HK-2 (cell line): ENCODE results near the gene SLC6A11.

ENCODE experiments used
- DNase-seq: peaks from one replicate; pipeline ENCODE4 v3.0.0-alpha.2; 2018; ENCODE audit not compliant: unreplicated experiment

Gene SLC6A11

DNA sequence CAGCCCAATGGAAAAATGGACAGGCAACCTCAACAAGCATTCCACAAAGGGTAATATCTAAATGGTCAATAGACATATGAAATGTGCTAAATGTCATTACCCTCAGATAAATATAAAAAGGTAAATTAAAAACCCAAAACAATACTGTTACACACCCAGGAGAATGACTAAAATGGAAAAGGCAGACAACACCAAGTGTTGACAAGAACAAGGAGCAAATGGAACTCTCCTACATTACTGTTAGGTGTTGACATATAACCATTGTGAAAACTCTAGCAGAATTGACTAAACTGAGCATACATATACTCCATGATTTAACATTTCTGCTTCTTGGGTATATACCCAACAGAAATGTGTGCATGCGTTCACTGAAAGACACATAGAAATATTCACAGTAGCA lies 25.3 kb upstream of the SLC6A11 start:
- no peak for DNase-seq

DNA sequence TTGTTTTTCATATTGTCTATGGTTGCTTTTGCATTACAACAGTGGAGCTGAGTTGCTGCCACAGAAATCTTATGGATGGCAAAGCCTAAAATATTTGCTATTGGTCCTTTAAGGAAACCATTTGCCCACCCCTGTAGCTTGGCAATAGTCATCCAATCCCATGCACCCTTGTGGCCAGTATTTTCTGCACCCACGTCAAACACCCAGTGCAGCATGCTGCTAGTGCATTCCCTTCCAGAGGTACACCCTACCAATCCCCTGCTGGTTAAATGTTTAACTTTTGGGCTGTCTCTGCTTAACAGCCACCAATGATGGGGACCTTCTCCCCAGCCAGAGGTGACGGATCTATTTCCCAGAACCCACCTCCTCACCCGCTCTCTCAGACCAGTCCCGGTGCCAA lies 23.8 kb upstream of the SLC6A11 start:
- DNase-seq, result no peak

GRCh38 chr3:10798600-10799367 lies 17.2 kb upstream of the SLC6A11 start:
- DNase-seq, result no peak

DNA sequence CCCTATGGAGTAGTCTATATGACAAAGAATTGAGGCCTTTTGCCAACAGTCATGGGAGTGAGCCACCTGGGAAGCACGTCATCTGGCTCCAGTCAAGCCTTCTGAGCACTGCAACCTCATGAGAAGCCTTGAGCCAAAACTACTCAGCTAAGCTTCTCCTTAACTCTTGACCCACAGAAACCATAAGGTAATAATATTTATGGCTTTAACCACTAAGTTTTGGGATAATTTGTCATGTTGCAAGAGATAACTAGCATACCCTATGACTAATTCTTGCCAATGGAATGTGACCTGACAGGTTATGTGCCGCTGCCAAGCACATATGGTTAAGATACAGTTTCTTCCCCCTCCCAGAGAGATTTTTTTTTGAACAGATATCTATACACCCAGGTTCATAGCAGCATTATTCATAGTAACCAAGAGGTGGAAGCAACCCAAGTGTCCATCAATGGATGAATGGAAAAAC lies 11.8 kb upstream of the SLC6A11 start:
- no peak for DNase-seq

DNA sequence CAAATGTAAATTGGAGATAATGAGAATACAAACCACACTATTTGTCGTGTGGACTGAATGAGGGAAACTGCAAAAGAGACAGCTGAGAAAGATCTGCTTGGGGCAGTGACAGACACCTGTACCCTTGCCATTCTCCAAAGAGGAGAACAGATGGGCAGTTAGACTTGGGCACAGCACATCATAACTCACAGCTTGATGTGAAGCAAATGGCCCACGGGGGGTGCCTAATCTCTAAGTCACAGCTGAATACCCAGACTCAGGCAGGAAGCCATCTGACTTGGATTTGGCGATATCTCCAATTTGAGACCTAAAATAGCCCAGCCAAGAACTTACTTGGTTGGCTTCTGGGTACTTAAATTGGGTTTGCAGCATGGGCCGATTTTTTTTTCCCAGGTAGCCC lies 10.0 kb upstream of the SLC6A11 start:
- no peak for DNase-seq

DNA sequence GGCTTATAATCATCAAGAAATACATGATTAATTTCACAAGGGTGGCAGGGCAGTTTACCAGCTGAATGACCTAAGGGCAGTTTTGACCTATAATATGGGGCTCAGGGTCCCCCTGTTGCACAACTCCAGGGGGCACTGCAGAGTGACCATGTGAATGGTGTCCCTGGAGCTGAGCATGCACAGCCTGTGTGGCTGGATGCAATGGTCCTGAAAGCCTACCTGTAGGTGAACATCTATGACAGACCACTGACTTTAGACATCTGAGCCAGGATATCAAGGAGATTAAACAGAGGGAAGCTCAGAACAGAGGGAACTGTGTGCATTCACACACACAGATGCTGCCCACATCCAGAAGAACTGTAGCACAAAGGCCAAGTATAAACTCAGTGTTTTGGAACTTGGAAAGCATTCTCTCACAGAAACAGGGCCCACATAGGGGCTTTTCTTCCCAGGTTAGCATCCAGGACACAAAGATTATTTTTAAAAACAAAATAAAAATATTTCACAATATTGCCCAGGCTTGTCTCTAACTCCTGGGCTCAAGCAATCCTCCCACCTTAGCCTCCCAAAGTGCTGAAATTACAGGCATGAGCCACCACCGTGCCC lies 7.8 kb upstream of the SLC6A11 start:
- no peak for DNase-seq

- no peak for DNase-seq
Observed at GRCh38 chr3:10808974-10809373, 7.1 kb upstream of the SLC6A11 start.

GRCh38 chr3:10810376-10810775 lies 5.7 kb upstream of the SLC6A11 start:
- no peak for DNase-seq

DNA sequence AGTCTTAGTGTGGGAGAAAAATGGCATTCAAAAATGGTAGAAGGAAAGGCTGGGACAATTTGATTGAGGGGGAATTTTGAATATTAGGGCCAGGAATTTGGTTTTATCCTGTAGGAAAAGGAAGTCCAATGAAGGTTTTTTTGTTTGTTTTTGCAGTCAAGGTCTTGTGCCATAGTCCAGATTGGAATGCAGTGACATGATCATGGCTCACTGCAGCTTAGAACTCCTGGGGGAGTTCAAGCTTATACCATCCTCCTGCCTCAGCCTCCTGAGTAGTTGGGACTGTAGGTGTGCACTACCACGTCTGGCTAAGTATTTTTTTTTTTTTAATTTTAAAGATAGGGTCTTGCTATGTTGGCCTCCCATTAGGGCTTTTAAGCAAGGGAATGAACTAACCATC lies 2.6 kb upstream of the SLC6A11 start:
- DNase-seq, result no peak

GRCh38 chr3:10814623-10815022 lies 1.4 kb upstream of the SLC6A11 start:
- no peak for DNase-seq

GRCh38 chr3:10815487-10815886 lies 541 bp upstream of the SLC6A11 start:
- no peak for DNase-seq

- DNase-seq, result no peak
Observed at GRCh38 chr3:10816863-10817253, 830 bp downstream of the SLC6A11 start.

GRCh38 chr3:10817506-10817905 lies 1.5 kb downstream of the SLC6A11 start:
- DNase-seq, result no peak

DNA sequence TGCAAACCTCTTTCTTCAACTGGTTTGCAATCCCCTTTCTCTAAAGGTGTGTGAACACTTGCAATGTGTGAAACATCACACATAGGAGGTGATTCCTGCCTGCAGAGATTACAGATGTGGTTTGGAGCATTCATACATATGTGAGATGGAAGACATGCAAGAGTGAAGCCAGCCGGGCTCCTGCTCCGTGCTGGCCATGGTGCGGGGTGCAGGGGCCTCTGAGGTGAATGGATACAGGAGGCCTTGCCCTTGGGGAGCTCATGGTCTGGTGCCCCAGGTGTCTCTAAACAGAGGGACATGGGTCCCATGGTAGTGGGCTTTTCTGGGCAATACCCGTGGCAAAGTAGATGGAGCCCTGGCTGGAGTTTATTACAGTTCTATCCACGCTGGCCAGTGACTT lies 6.0 kb downstream of the SLC6A11 start:
- no peak for DNase-seq

DNA sequence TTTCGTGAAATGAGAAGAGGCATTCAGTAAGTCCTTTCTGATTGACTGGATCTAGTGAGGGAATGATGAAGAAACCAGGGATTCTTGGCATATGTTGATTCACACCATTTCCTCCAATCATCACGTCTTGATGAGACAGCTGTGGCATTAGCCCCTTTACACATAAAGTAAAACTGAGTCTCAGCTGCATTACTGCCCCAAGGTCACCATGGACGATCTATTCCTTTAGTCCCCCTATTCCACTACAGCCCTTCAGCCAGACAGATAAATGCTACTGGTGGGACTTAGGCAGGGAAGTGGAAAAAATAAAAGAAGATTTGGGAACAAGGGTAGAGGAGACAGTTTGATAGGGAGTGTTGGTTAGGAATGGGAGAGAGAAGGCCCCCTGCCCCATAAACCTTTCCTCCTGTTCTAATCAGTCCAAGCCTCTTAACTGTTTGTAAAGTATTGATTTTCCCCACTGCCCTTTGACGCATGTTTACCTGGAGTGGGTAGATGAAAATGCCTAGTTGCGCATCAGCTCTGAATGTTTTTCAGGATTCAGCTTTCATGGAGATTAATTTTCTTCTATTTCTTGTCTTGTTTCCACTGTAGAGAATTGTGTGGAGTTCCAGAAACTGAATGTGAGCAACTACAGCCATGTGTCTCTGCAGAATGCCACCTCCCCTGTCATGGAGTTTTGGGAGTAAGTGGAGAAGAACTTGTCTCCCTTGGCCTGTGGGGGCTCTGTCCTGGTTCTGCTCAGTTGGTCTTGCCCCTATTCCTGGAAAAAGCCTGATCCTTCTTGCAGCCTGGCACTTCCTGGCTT lies 6.9 kb downstream of the SLC6A11 start:
- no peak for DNase-seq

GRCh38 chr3:10823516-10823818 lies 7.4 kb downstream of the SLC6A11 start:
- no peak for DNase-seq

DNA sequence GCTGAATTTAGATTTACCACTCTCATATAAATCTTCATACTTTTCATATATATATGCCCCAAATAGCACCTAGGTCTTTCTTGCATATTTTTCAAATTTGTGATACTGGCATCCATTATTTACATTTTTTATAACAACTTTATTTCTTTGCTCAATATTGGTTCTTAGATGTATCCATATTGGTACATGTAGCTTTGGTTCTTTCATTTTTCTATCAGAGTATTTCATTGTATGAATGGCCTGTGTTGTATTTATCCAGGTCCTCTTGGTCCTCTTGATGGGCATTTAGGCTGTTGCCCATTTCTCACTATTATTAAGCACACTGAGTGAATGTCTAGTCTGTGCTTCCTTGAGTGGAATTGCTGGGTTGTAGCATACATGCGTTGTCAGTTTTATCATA lies 8.4 kb downstream of the SLC6A11 start:
- no peak for DNase-seq

DNA sequence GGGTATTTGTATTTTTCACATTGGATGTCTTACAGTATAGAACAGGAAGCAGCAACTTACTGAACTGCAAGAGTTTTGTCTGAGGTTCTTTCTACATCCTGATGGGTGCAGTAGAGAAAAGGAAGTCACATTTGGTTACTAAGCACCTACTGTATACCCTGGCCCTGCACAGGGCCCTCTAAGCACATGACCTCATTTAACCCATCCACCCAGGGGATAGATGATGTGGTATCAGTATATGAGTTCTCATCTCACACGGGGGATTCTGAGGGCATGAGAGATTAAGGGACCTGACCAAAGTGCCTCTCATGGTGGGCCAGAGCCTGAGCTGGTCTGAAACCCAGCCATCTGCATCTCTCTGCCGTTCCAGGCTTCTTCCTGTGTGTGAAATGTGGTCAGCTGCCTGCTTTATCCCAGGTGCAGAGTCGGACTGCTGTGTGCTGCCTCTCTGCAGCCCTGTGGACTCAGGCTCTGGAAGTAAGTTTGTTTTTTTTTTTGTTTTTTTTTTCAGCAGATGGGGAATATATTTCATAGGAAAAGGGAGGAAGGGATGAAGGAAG lies 17.9 kb downstream of the SLC6A11 start:
- no peak for DNase-seq

- no peak for DNase-seq
Observed at GRCh38 chr3:10834951-10835350, 18.9 kb downstream of the SLC6A11 start.

- no peak for DNase-seq
Observed at GRCh38 chr3:10835406-10835805, 19.4 kb downstream of the SLC6A11 start.

- no peak for DNase-seq
Observed at GRCh38 chr3:10836676-10837075, 20.6 kb downstream of the SLC6A11 start.

DNA sequence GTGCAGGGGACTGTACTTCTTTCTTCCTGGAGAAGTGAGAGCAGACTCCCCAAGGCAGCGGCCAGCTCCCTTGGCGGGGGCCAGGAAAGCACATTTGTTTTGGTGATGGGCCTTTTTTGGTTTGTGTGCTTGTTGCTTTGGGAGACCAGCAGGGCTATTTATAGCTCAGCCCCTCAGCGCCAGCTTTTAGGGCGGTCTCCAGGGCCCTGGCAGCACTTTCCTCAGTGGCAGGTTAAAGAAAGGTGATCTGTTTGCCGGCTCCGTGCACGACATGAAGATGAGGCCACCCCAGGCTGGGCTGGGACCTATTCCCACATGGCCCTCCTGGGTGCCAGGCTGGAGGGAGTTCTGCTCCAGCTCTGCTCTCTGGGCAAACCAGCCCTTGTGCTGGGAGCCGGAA lies 21.8 kb downstream of the SLC6A11 start:
- no peak for DNase-seq

GRCh38 chr3:10839167-10839566 lies 23.1 kb downstream of the SLC6A11 start:
- no peak for DNase-seq
